Measurements from ENCODE around the gene EML4. TPM values are rescaled to one million over a fixed set of nuclear protein-coding genes. Genes with fewer than 3 reads are reported as not detected.
"Not testable (repeated sequence)": the region's sequence is repeated elsewhere in the genome, so short reads cannot be mapped to it uniquely, and the experiment has no call there.

The EML4 gene
- total RNA-seq, 1 donor from 2014 or later: 22.5 TPM

- no peak for DNase-seq (ENCODE audit: low read depth)
Measured at GRCh38 chr2:42171396-42171980, 2.3 kb downstream of the EML4 start.

GRCh38 chr2:42172020-42172419 is 2.9 kb downstream of the EML4 start:
- DNase-seq (ENCODE audit: low read depth): no peak

- no peak for DNase-seq (ENCODE audit: low read depth)
Measured at GRCh38 chr2:42172566-42172965, 3.4 kb downstream of the EML4 start.

GRCh38 chr2:42173467-42173866 is 4.3 kb downstream of the EML4 start:
- not testable (repeated sequence) for DNase-seq (ENCODE audit: low read depth)

- no peak for DNase-seq (ENCODE audit: low read depth)
Measured at GRCh38 chr2:42176992-42177738, 8.0 kb downstream of the EML4 start.

GRCh38 chr2:42178335-42178734 is 9.2 kb downstream of the EML4 start:
- no peak for DNase-seq (ENCODE audit: low read depth)

GRCh38 chr2:42180300-42180699 is 11.1 kb downstream of the EML4 start:
- DNase-seq (ENCODE audit: low read depth): no peak

GRCh38 chr2:42182654-42183308 is 13.6 kb downstream of the EML4 start:
- no peak for DNase-seq (ENCODE audit: low read depth)

GRCh38 chr2:42183775-42184174 is 14.6 kb downstream of the EML4 start:
- DNase-seq (ENCODE audit: low read depth): peak; percentile 71

- DNase-seq (ENCODE audit: low read depth): no peak
Measured at GRCh38 chr2:42184346-42184745, 15.2 kb downstream of the EML4 start.

- DNase-seq (ENCODE audit: low read depth): no peak
Measured at GRCh38 chr2:42185220-42185921, 16.2 kb downstream of the EML4 start.

- DNase-seq (ENCODE audit: low read depth): no peak
Measured at GRCh38 chr2:42186366-42186765, 17.2 kb downstream of the EML4 start.

- no peak for DNase-seq (ENCODE audit: low read depth)
Measured at GRCh38 chr2:42186945-42187632, 17.9 kb downstream of the EML4 start.

GRCh38 chr2:42187886-42188285 is 18.7 kb downstream of the EML4 start:
- no peak for DNase-seq (ENCODE audit: low read depth)

GRCh38 chr2:42189235-42189566 is 20.0 kb downstream of the EML4 start:
- no peak for DNase-seq (ENCODE audit: low read depth)

GRCh38 chr2:42190191-42190590 is 21.0 kb downstream of the EML4 start:
- no peak for DNase-seq (ENCODE audit: low read depth)

- DNase-seq (ENCODE audit: low read depth): no peak
Measured at GRCh38 chr2:42191285-42192009, 22.3 kb downstream of the EML4 start.

GRCh38 chr2:42192010-42192373 is 22.8 kb downstream of the EML4 start:
- DNase-seq (ENCODE audit: low read depth): no peak

GRCh38 chr2:42192652-42193566 is 23.8 kb downstream of the EML4 start:
- DNase-seq (ENCODE audit: low read depth): no peak

GRCh38 chr2:42193722-42194187 is 24.6 kb downstream of the EML4 start:
- DNase-seq (ENCODE audit: low read depth): no peak

Measured in myocyte (in vitro differentiated cells).